ENCODE data around the gene CDC42SE1.
A peak's percentile ranks its signal among the peaks of the same experiment; 100 is the strongest.

The CDC42SE1 gene

DNA sequence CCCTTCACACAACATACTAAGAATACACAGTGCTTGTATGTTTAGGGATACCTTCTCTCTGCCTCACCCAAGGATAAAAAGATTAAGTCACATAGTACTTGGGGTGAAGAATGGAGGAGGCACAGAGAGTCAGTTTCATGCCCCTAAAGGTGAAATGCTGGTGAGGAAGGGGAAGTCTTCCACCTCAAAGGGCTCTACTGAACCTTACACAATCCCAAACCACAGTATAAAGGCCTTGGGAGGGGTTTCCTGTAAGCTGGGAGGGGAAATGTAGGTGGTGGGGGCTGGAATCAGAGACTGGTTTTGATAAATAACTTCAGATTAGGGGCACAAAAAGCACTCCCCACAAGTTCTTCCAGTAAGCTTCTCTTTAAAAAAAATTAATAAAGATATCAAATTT lies 56.2 kb downstream of the CDC42SE1 start:
- H3K4me3 ChIP-seq (ENCODE audit: low read depth, low read length), result no peak overlapping the region
- TF ChIP-seq, protein P1, sequence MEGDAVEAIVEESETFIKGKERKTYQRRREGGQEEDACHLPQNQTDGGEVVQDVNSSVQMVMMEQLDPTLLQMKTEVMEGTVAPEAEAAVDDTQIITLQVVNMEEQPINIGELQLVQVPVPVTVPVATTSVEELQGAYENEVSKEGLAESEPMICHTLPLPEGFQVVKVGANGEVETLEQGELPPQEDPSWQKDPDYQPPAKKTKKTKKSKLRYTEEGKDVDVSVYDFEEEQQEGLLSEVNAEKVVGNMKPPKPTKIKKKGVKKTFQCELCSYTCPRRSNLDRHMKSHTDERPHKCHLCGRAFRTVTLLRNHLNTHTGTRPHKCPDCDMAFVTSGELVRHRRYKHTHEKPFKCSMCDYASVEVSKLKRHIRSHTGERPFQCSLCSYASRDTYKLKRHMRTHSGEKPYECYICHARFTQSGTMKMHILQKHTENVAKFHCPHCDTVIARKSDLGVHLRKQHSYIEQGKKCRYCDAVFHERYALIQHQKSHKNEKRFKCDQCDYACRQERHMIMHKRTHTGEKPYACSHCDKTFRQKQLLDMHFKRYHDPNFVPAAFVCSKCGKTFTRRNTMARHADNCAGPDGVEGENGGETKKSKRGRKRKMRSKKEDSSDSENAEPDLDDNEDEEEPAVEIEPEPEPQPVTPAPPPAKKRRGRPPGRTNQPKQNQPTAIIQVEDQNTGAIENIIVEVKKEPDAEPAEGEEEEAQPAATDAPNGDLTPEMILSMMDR (conservative IDR thresholded peaks at IDR 0.05; ENCODE audit: low read depth, low read length), result no peak
- no peak for DNase-seq (ENCODE audit: low read depth)

DNA sequence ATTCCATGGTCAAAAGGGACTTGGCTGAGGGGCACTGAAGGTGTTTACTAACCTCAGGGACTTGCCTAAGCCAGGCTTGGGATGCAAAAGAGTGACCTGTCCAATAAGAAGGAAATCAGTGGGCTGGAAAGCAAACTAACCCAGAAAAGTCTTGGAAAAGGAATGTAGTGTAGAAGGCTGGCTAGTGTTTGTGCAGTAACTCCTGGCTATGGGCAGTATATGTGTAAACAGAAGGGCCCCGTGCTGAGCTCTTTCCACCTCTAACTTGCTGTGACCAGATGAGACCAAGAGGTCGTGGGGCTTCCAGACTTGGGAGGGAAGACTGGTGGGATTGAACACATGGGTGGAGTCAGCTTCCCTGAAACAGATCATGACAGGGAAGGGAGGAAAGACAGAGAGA lies 56.8 kb downstream of the CDC42SE1 start:
- peak; percentile 53 for DNase-seq (ENCODE audit: low read depth)
- TF ChIP-seq, protein P1 (conservative IDR thresholded peaks at IDR 0.05; ENCODE audit: low read depth, low read length), result no peak
- H3K4me3 ChIP-seq (ENCODE audit: low read depth, low read length), result no peak overlapping the region

DNA sequence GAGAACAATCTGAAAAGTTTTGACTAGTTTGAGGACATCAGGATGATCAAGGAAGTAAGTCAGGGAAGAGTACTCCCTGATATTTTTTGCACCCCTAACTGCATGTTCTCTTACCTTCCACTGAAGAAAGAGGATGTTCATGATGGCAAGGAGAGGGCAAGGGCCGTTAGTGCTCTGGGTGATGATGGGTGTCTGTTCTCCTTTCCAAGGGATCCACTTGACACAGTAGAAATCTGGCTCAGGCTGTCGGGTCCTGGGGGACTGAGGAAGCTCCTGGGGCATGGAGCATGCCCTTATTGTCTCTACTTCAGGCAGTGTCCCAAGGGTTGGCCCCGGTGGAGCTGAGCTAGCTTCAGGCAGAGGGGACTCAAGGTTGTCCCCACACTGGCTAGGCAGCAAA lies 57.4 kb downstream of the CDC42SE1 start:
- TF ChIP-seq, protein P1 (conservative IDR thresholded peaks at IDR 0.05; ENCODE audit: low read depth, low read length), result no peak
- no peak overlapping the region for H3K4me3 ChIP-seq (ENCODE audit: low read depth, low read length)
- DNase-seq (ENCODE audit: low read depth), result no peak

DNA sequence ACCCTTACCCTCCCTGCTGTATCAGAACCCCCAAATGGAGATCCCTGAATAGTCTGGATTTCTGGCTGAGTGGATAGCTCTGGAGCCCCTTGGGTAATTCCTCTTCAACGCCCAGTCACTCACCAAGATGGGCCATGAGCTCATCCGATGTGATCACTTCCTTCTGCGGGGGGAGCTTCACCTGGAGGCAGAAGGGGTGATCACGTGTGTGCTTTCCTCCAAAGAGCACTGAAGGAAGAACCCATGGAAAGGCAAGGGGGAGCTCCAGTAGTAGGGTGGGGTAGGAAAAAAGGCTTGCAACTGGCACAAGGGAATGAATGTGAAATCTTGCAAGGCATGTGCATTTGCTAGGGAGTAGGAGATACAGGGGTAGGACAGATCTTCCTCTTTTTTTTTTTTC lies 57.8 kb downstream of the CDC42SE1 start:
- DNase-seq (ENCODE audit: low read depth), result no peak
- no peak overlapping the region for H3K4me3 ChIP-seq (ENCODE audit: low read depth, low read length)
- TF ChIP-seq, protein P1 (conservative IDR thresholded peaks at IDR 0.05; ENCODE audit: low read depth, low read length), result no peak

Measured in choroid plexus epithelial cell (primary cell).